Natural killer cell (primary cell): Measurements from ENCODE around the gene HCN1. TPM values are rescaled to one million over a fixed set of nuclear protein-coding genes. Genes with fewer than 3 reads are reported as not detected.

Source experiments
- ATAC-seq, 3 donors: fragments of 150-1000 bp in 2 of 3; fragments of 200-7000 bp in 1 of 3; cut with Tn5 transposase; 1 replicate in 1 of 3; 2 replicates in 2 of 3; pipeline ENCODE4 v1.10.0; 2021; ENCODE audit warnings: mild to moderate bottlenecking in 2 of 3, moderate library complexity in 2 of 3
- DNase-seq, 2 donors: peaks; one replicate each; pipeline versions ENCODE4 v3.0.0 to v3.0.0-alpha.2; 2013 to 2021; ENCODE audit warnings: mixed read lengths in 1 of 2
- H3K27ac ChIP-seq: one replicate; pipeline ENCODE4 v1.5.1; 2013; ENCODE audit warnings: mild to moderate bottlenecking, low read length
- H3K27me3 ChIP-seq: one replicate; pipeline ENCODE4 v1.6.1; 2013; ENCODE audit warnings: low read length; ENCODE audit not compliant: control insufficient read depth, insufficient read depth
- H3K36me3 ChIP-seq: one replicate; pipeline ENCODE4 v1.6.1; 2013; ENCODE audit warnings: low read length; ENCODE audit not compliant: control insufficient read depth, insufficient read depth
- H3K4me1 ChIP-seq: one replicate; pipeline ENCODE4 v1.6.1; 2013; ENCODE audit warnings: low read length; ENCODE audit not compliant: control insufficient read depth, insufficient read depth
- H3K4me3 ChIP-seq: one replicate; pipeline ENCODE4 v1.5.1; 2013; ENCODE audit warnings: low read length
- H3K9me3 ChIP-seq: one replicate; pipeline ENCODE4 v1.6.1; 2013; ENCODE audit warnings: low read length; ENCODE audit not compliant: control insufficient read depth, insufficient read depth
- H3K27ac Mint-ChIP-seq, 2 donors: one replicate each; pipeline ENCODE4 v1.8.0; 2022; ENCODE audit warnings: mild to moderate bottlenecking in 2 of 2, mixed read lengths in 2 of 2, moderate library complexity in 1 of 2
- H3K27me3 Mint-ChIP-seq, 2 donors: one replicate each; pipeline ENCODE4 v1.8.0; 2022; ENCODE audit warnings: low read depth in 2 of 2, mixed read lengths in 2 of 2
- H3K36me3 Mint-ChIP-seq: one replicate; pipeline ENCODE4 v1.8.0; 2022; ENCODE audit warnings: mixed read lengths
- H3K4me1 Mint-ChIP-seq, 2 donors: one replicate each; pipeline ENCODE4 v1.8.0; 2022; ENCODE audit warnings: mixed read lengths in 2 of 2
- H3K4me3 Mint-ChIP-seq: one replicate; pipeline ENCODE4 v1.8.0; 2022; ENCODE audit warnings: mild to moderate bottlenecking, moderate library complexity, mixed read lengths
- H3K9me3 Mint-ChIP-seq, 2 donors: one replicate each; pipeline ENCODE4 v1.8.0; 2022; ENCODE audit warnings: mixed read lengths in 2 of 2
- WGBS: methylation state at CpG from one replicate; pipeline ENCODE4 v1.1.7; 2013; ENCODE audit warnings: missing lambda C conversion rate; ENCODE audit not compliant: insufficient coverage; 5-methylcytosine and 5-hydroxymethylcytosine counted together
- intact Hi-C: fragments of 100-400 bp; cut with micrococcal nuclease; formaldehyde crosslinking; loops from one replicate; pipeline ENCODE4 v1.14.2; 2022
- total RNA-seq, 4 donors: library from RNA; stranded (reverse); fragments of 120-200 nt in 1 of 4; gene quantifications; one replicate each; pipeline versions ENCODE4 v1.2.3 to v1.2.4, GENCODE V29; 2013 to 2022
- TF ChIP-seq, protein P1 (sequence below): fragments of 200-600 bp; IDR thresholded peaks from one replicate; pipeline ENCODE4 v1.8.0; 2022; ENCODE audit warnings: antibody characterized with exemption

HCN1 gene
- total RNA-seq, 3 donors from 2014 or later (not counting 1 experiment from before 2014, with no cell fraction given): not detected

DNA sequence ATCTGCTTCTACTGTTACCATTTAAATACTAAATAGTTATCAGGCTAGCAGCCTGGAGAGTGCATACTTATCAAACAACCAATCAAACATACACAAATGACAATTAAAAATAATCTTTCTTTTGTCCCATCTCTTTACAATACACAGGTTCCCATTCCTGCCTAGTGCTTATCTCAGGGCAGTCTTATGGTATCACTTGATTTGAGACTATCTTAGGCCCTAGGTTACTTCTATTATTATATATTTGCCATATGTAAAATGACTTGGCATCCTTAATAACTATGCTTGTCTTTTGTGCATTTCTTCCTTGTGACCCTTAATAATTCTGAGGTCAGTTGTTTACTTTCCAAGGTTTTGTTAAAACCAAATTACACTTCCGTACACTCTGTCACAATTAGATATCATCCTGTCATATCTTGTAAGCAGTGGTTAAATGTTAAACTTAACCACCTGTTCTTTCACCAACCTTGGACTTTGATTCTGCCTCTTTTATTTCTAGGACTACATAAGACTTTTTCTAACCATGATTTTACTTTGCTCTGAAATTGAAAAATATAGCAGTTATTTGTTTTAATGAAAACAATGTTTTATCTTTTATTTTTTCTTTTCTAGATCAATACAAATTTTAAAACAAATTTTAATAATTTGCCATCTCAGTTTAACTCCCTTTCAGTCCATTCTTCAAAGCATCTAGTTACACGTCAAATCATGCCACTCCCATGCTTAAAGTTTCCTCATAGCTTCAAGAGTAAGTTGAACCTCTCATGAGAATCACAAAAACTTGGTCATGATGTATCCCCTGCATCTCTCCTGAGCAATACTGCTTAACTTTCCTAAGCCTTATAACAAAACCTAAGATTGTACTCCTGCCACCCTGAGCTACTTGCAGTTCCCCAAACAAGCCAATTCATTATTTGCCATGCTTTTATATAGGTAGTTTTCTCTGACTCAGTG, 281.3 kb downstream of the HCN1 start:
- no peak overlapping the region for H3K27ac ChIP-seq
- no peaks in the 10 kb centered on the region for H3K9me3 ChIP-seq
- H3K27ac Mint-ChIP-seq: no peak overlapping the region
- intact Hi-C loops: no loop called here
- H3K4me3 Mint-ChIP-seq: no peak overlapping the region
- ATAC-seq (no peak), DNase-seq (no peak)
- no peaks in the 10 kb centered on the region for H3K27me3 ChIP-seq
- H3K4me1 Mint-ChIP-seq: no peaks in the 10 kb centered on the region
- H3K36me3 ChIP-seq: no peaks in the 10 kb centered on the region
- peaks cover 16 to 26% of the 10 kb centered on the region in 2 donors for H3K9me3 Mint-ChIP-seq
- no peaks in the 10 kb centered on the region for H3K27me3 Mint-ChIP-seq
- H3K36me3 Mint-ChIP-seq: no peaks in the 10 kb centered on the region
- no peak overlapping the region for H3K4me3 ChIP-seq
- H3K4me1 ChIP-seq: no peaks in the 10 kb centered on the region
- TF ChIP-seq, protein P1, sequence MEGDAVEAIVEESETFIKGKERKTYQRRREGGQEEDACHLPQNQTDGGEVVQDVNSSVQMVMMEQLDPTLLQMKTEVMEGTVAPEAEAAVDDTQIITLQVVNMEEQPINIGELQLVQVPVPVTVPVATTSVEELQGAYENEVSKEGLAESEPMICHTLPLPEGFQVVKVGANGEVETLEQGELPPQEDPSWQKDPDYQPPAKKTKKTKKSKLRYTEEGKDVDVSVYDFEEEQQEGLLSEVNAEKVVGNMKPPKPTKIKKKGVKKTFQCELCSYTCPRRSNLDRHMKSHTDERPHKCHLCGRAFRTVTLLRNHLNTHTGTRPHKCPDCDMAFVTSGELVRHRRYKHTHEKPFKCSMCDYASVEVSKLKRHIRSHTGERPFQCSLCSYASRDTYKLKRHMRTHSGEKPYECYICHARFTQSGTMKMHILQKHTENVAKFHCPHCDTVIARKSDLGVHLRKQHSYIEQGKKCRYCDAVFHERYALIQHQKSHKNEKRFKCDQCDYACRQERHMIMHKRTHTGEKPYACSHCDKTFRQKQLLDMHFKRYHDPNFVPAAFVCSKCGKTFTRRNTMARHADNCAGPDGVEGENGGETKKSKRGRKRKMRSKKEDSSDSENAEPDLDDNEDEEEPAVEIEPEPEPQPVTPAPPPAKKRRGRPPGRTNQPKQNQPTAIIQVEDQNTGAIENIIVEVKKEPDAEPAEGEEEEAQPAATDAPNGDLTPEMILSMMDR: no peak
- 86% methylated on average over 1 of the region's 2 CpGs for WGBS

DNA sequence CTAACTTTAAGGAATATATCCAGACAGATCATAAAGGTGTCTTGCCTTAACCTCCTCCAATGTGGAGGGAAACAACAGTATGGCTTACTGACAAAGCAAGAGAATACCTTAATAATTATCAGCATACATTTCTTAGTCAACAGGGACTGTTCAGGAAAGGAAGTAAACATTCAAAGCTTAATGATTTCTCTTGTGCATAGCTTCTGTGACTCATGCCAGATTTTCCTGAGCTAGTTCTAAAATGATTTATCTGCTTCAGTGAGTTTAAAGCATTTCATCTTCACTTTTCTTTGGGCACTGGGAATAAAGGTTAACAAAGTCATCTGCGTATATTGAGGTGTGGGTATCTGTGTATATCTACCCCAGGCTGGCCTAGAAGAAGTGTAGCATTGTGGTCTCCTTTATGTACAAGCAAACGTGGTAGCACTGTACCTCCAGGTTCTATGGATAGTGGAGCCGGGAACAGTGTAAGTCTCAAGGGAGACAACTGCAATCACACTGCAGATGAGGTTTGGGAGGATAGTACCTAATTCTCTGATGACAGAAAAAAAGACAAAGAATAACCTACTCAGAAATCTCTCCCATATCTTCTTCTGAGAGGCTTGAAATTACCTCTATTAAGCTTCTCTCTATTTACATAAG, 284.1 kb downstream of the HCN1 start:
- Histone ChIP-seq H3K36me3 (no peaks in the 10 kb centered on the region), H3K9me3 (no peaks in the 10 kb centered on the region), H3K4me1 (no peaks in the 10 kb centered on the region), H3K27me3 (no peaks in the 10 kb centered on the region), H3K4me3 (no peak overlapping the region), H3K27ac (no peak overlapping the region)
- Mint-ChIP-seq H3K27ac (no peak overlapping the region), H3K27me3 (no peaks in the 10 kb centered on the region), H3K36me3 (no peaks in the 10 kb centered on the region), H3K9me3 (peaks cover 11 to 23% of the 10 kb centered on the region in 2 donors), H3K4me1 (no peaks in the 10 kb centered on the region), H3K4me3 (no peak overlapping the region)
- TF ChIP-seq, protein P1: no peak
- DNase-seq (no peak), ATAC-seq (no peak)
- 87% methylated on average over 3 of the region's 3 CpGs for WGBS
- intact Hi-C loops: no loop called here

DNA sequence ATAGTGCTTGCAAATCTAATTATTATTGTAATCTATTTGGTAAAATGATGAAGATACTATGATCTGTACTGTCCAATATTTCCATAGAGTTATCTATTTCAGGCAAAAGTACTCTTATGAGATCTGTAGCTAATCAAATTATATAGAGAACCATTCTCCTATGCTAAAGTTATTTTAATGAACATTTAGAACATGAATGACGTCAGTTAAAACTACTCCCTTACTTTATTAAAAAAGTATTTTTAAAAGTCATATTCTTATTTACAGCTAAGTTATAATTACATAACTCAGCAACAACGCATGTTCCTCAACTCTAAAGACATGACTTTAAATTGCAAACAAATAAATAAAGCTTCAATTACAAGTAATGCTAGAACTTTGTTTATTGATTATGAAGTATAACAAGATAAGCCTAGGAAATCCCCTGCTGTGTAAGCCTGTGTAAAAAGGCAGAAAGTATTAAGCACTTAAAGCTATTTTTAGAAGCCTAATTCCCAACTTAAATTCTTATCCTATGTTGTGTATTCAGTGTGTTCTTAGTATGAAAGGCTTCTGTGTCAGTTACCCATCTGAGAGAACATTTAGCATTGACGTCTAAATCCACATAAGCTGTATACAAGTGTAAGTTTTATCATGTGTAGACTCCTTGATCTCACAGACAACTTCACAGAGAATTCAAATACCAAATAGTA, 285.7 kb downstream of the HCN1 start:
- Histone ChIP-seq H3K36me3 (no peaks in the 10 kb centered on the region), H3K4me1 (no peaks in the 10 kb centered on the region), H3K27me3 (no peaks in the 10 kb centered on the region), H3K27ac (no peak overlapping the region), H3K4me3 (no peak overlapping the region), H3K9me3 (no peaks in the 10 kb centered on the region)
- H3K27me3 Mint-ChIP-seq: no peaks in the 10 kb centered on the region
- no CpG with 5 or more reads among the region's 3 CpGs for WGBS
- intact Hi-C loops: no loop called here
- no peak for DNase-seq
- no peaks in the 10 kb centered on the region for H3K36me3 Mint-ChIP-seq
- ATAC-seq: no peak
- TF ChIP-seq, protein P1: no peak
- no peak overlapping the region for H3K4me3 Mint-ChIP-seq
- H3K4me1 Mint-ChIP-seq: no peaks in the 10 kb centered on the region
- H3K27ac Mint-ChIP-seq: no peak overlapping the region
- peaks cover 10 to 21% of the 10 kb centered on the region in 2 donors for H3K9me3 Mint-ChIP-seq
